Erythroblast (primary cell): ENCODE results near the gene LTB4R2.

ENCODE experiments used
- GATA1 ChIP-seq: IDR thresholded peaks from 2 replicates; pipeline ENCODE4 v1.6.1; 2011; ENCODE audit warnings: low read depth, mild to moderate bottlenecking, control low read depth, low read length, moderate library complexity
- POLR2A ChIP-seq: IDR thresholded peaks from 2 replicates; pipeline ENCODE4 v1.6.1; 2011; ENCODE audit warnings: mild to moderate bottlenecking, low read length

GRCh38 chr14:24289649-24290280, 20.2 kb upstream of the LTB4R2 start:
- no peak for TF ChIP-seq POLR2A
- TF ChIP-seq GATA1: no peak
